HG03565 (cell line): ENCODE results near the gene MYL7.
A peak's percentile ranks its signal among the peaks of the same experiment; 100 is the strongest.
"Not testable (repeated sequence)": the region's sequence is repeated elsewhere in the genome, so short reads cannot be mapped to it uniquely, and the experiment has no call there.

Experiments used
- ATAC-seq: cut with Tn5 transposase; IDR thresholded peaks from one replicate; pipeline ENCODE4 v1.9.1; 2021; ENCODE audit warnings: mild to moderate bottlenecking, moderate library complexity; ENCODE audit not compliant: unreplicated experiment

Gene MYL7

GRCh38 chr7:44133295-44133694 lies 7.8 kb downstream of the MYL7 start:
- no peak for ATAC-seq

- no peak for ATAC-seq
Measured at GRCh38 chr7:44132039-44132438, 9.1 kb downstream of the MYL7 start.

GRCh38 chr7:44131173-44132029 lies 9.7 kb downstream of the MYL7 start:
- no peak for ATAC-seq

GRCh38 chr7:44128721-44129582 lies 12.2 kb downstream of the MYL7 start:
- ATAC-seq: no peak

- ATAC-seq: no peak
Measured at GRCh38 chr7:44127161-44127560, 14.0 kb downstream of the MYL7 start.

GRCh38 chr7:44126574-44126973 lies 14.6 kb downstream of the MYL7 start:
- not testable (repeated sequence) for ATAC-seq

- no peak for ATAC-seq
Measured at GRCh38 chr7:44124822-44125202, 16.3 kb downstream of the MYL7 start.

GRCh38 chr7:44123190-44124003 lies 17.7 kb downstream of the MYL7 start, which contains the start of gene POLD2:
POLD2 (minus strand) TSS chr7:44123548; CDS start chr7:44122053, 1,495 bp downstream.
- ATAC-seq: peak; percentile 95

- no peak for ATAC-seq
Measured at GRCh38 chr7:44122529-44122928, 18.6 kb downstream of the MYL7 start.

- no peak for ATAC-seq
Measured at GRCh38 chr7:44121761-44122420, 19.2 kb downstream of the MYL7 start.

- no peak for ATAC-seq
Measured at GRCh38 chr7:44120395-44120794, 20.7 kb downstream of the MYL7 start.

GRCh38 chr7:44119829-44120380 lies 21.2 kb downstream of the MYL7 start:
- no peak for ATAC-seq

- no peak for ATAC-seq
Measured at GRCh38 chr7:44117801-44118429, 23.2 kb downstream of the MYL7 start.

- no peak for ATAC-seq
Measured at GRCh38 chr7:44116789-44117666, 24.1 kb downstream of the MYL7 start.

GRCh38 chr7:44116087-44116788 lies 24.9 kb downstream of the MYL7 start:
- ATAC-seq: no peak

GRCh38 chr7:44114586-44115310 lies 26.4 kb downstream of the MYL7 start:
- no peak for ATAC-seq

- ATAC-seq: no peak
Measured at GRCh38 chr7:44113764-44114354, 27.3 kb downstream of the MYL7 start.
